PC-3 (cell line): Measurements from ENCODE around the gene CERS6. TPM values are rescaled to one million over a fixed set of nuclear protein-coding genes. Genes with fewer than 3 reads are reported as not detected.

Experiments
- ATAC-seq: fragments of 200-7000 bp; cut with Tn5 transposase; 2 replicates; pipeline ENCODE4 v1.9.1; 2020; ENCODE audit warnings: mild to moderate bottlenecking, moderate library complexity
- BruUV-seq: library from RNA; stranded (reverse); fragments of 400-500 nt; replicated peaks from 2 replicates; lab custom pipeline; 2021; lab: Mats Ljungman, UMichigan
- CTCF ChIA-PET: fragments of 300-600 bp; sonication (Branson Sonifier 250); formaldehyde crosslinking; loops from one replicate; lab custom pipeline; 2022; ENCODE audit warnings: antibody characterized with exemption; lab: Charles Lee
- POLR2A ChIA-PET: fragments of 300-600 bp; sonication (Branson Sonifier 250); formaldehyde crosslinking; loops from one replicate; lab custom pipeline; 2022; ENCODE audit warnings: antibody characterized with exemption; ENCODE audit not compliant: unreplicated experiment; lab: Charles Lee
- DNase-seq: peaks from one replicate; pipeline ENCODE4 v3.0.0-alpha.2; 2015
- H2AFZ ChIP-seq: fragments of 300-600 bp; sonication (generic); 2 replicates; pipeline ENCODE4 v1.6.0; 2016; ENCODE audit warnings: antibody characterized with exemption, low read length
- H3F3A ChIP-seq: fragments of 300-600 bp; sonication (generic); one replicate; pipeline ENCODE4 v1.6.0; 2017; ENCODE audit warnings: antibody characterized with exemption, low read length, control low read depth, mild to moderate bottlenecking; ENCODE audit not compliant: unreplicated experiment
- H3K27ac ChIP-seq: fragments of 300-600 bp; sonication (generic); 2 replicates; pipeline ENCODE4 v1.5.1; 2016; ENCODE audit warnings: mild to moderate bottlenecking, low read length
- H3K27me3 ChIP-seq: fragments of 300-600 bp; sonication (generic); 2 replicates; pipeline ENCODE4 v1.6.1; 2016; ENCODE audit warnings: low read length, mixed read lengths
- H3K36me3 ChIP-seq: fragments of 300-600 bp; sonication (generic); 2 replicates; pipeline ENCODE4 v1.6.1; 2016; ENCODE audit warnings: low read depth, mixed run types, low read length, mixed read lengths
- H3K4me1 ChIP-seq: fragments of 300-600 bp; sonication (generic); 2 replicates; pipeline ENCODE4 v1.5.1; 2016; ENCODE audit warnings: low read length; ENCODE audit not compliant: insufficient read depth
- H3K4me2 ChIP-seq: fragments of 300-600 bp; sonication (generic); 2 replicates; pipeline ENCODE4 v1.6.0; 2016; ENCODE audit warnings: low read length
- H3K4me3 ChIP-seq: fragments of 300-600 bp; sonication (generic); 2 replicates; pipeline ENCODE4 v1.5.1; 2016; ENCODE audit warnings: mild to moderate bottlenecking, low read length, mixed read lengths
- H3K79me2 ChIP-seq: fragments of 300-600 bp; sonication (generic); 2 replicates; pipeline ENCODE4 v1.6.1; 2017; ENCODE audit warnings: low read length, mixed read lengths
- H3K9ac ChIP-seq: fragments of 300-600 bp; sonication (generic); 2 replicates; pipeline ENCODE4 v1.6.0; 2016; ENCODE audit warnings: mild to moderate bottlenecking, low read length
- H3K9me2 ChIP-seq: fragments of 300-600 bp; sonication (generic); replicated peaks from 2 replicates; pipeline ENCODE4 v1.6.1; 2016; ENCODE audit warnings: mixed run types, low read length, mixed read lengths
- H3K9me3 ChIP-seq: fragments of 300-600 bp; sonication (generic); 2 replicates; pipeline ENCODE4 v1.6.1; 2016; ENCODE audit warnings: low read length, mixed read lengths
- H4K20me1 ChIP-seq: fragments of 300-600 bp; sonication (generic); 2 replicates; pipeline ENCODE4 v1.6.1; 2016; ENCODE audit warnings: low read length, mixed read lengths
- EZH2 ChIP-seq: fragments of 300-600 bp; sonication (generic); IDR thresholded peaks from one replicate; pipeline ENCODE4 v1.6.1; 2017; ENCODE audit warnings: antibody characterized with exemption, mild to moderate bottlenecking, low read length; ENCODE audit not compliant: unreplicated experiment
- EZH2phosphoT487 ChIP-seq: fragments of 300-600 bp; sonication (generic); IDR thresholded peaks from 2 replicates; pipeline ENCODE4 v1.6.1; 2018; ENCODE audit warnings: mild to moderate bottlenecking, antibody characterized with exemption, low read length, borderline replicate concordance
- intact Hi-C: fragments of 100-400 bp; cut with micrococcal nuclease; formaldehyde crosslinking; loops from 2 replicates; pipeline ENCODE4 v1.9.0; 2023
- total RNA-seq: library from RNA; depleted of rRNA; stranded (reverse); fragments of >200 nt; gene quantifications from 2 replicates; pipeline ENCODE4 v1.2.3, GENCODE V29; 2014
- TF ChIP-seq, protein P1 (sequence below): fragments of 300-600 bp; sonication (generic); conservative IDR thresholded peaks from 2 replicates; pipeline ENCODE4 v1.5.1; 2017; ENCODE audit warnings: antibody characterized with exemption, low read depth, mild to moderate bottlenecking, low read length

The CERS6 gene
- total RNA-seq, 1 experiment from 2014 or later = 24.2 TPM

DNA sequence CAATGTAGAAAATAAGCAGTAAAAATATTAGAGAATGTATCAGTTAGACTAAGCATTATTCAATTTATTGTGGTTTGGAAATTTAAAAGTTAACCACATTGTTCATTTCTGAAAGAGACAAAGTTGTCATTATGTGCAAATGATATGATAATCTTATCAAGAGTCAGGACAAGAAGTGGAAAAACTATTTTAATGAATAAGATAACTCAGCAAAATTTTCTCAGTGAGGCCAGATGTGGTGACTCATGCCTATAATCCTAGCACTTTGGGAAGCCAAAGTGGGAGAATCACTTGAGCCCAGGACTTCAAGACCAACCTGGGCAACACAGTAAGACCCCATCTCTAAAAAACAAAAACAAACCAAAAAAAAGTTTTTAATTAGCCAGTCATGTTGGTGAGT lies 39.5 kb upstream of the CERS6 start:
- POLR2A ChIA-PET = no interaction called here
- intact Hi-C loops = no loop called here
- DNase-seq = no peak
- no peak overlapping the region for H3K9ac ChIP-seq
- H3K4me1 ChIP-seq = no peaks in the 10 kb centered on the region
- no peaks in the 10 kb centered on the region for H3F3A ChIP-seq
- no peaks in the 10 kb centered on the region for H4K20me1 ChIP-seq
- H3K9me2 ChIP-seq = no peaks in the 10 kb centered on the region
- no peaks in the 10 kb centered on the region for H3K79me2 ChIP-seq
- CTCF ChIA-PET = no interaction called here
- no peaks in the 10 kb centered on the region for H3K27me3 ChIP-seq
- no peak overlapping the region for H3K27ac ChIP-seq
- H3K4me2 ChIP-seq = no peak overlapping the region
- H3K36me3 ChIP-seq = no peaks in the 10 kb centered on the region
- TF ChIP-seq EZH2phosphoT487 (no peak), EZH2 (no peak)
- TF ChIP-seq, protein P1, sequence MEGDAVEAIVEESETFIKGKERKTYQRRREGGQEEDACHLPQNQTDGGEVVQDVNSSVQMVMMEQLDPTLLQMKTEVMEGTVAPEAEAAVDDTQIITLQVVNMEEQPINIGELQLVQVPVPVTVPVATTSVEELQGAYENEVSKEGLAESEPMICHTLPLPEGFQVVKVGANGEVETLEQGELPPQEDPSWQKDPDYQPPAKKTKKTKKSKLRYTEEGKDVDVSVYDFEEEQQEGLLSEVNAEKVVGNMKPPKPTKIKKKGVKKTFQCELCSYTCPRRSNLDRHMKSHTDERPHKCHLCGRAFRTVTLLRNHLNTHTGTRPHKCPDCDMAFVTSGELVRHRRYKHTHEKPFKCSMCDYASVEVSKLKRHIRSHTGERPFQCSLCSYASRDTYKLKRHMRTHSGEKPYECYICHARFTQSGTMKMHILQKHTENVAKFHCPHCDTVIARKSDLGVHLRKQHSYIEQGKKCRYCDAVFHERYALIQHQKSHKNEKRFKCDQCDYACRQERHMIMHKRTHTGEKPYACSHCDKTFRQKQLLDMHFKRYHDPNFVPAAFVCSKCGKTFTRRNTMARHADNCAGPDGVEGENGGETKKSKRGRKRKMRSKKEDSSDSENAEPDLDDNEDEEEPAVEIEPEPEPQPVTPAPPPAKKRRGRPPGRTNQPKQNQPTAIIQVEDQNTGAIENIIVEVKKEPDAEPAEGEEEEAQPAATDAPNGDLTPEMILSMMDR = no peak
- H3K4me3 ChIP-seq = no peak overlapping the region
- H3K9me3 ChIP-seq = no peaks in the 10 kb centered on the region
- no peak for ATAC-seq
- no TSS peak for BruUV-seq
- no peak overlapping the region for H2AFZ ChIP-seq

DNA sequence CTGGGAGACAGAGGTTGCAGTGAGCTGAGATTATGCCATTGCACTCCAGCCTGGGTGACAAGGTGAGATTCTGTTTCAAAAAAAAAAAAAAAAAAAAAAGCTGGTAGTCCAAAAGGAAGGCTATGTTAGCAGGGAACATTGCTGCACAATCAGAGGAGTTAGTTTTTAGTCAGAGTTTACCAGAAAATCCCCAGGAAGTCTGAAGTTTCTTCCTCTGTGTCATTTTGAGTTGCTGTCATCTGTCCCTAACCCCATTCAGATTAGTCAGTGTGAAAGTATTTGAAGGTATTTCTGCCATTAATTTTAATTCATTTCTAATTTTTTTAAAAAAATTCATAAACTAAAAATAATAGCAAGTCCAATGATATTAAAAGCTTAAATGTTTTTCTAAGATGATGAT lies 33.5 kb upstream of the CERS6 start:
- Histone ChIP-seq H3K36me3 (no peaks in the 10 kb centered on the region), H3K9me3 (no peaks in the 10 kb centered on the region), H2AFZ (no peak overlapping the region), H3K9ac (no peak overlapping the region), H3F3A (no peaks in the 10 kb centered on the region), H3K4me3 (no peak overlapping the region), H3K27me3 (no peaks in the 10 kb centered on the region), H4K20me1 (no peaks in the 10 kb centered on the region), H3K79me2 (no peaks in the 10 kb centered on the region), H3K27ac (no peak overlapping the region), H3K4me2 (no peak overlapping the region), H3K9me2 (no peaks in the 10 kb centered on the region), H3K4me1 (no peaks in the 10 kb centered on the region)
- CTCF ChIA-PET = interaction anchor here (0.7 kb wide), 1 partner anchor 9 kb away, joined by 3 read pairs; no protein-coding TSS in a partner anchor
- TF ChIP-seq EZH2 (no peak), EZH2phosphoT487 (no peak)
- TF ChIP-seq, protein P1 = no peak
- intact Hi-C loops = no loop called here
- ATAC-seq = no peak
- no TSS peak for BruUV-seq
- DNase-seq = no peak
- POLR2A ChIA-PET = no interaction called here

DNA sequence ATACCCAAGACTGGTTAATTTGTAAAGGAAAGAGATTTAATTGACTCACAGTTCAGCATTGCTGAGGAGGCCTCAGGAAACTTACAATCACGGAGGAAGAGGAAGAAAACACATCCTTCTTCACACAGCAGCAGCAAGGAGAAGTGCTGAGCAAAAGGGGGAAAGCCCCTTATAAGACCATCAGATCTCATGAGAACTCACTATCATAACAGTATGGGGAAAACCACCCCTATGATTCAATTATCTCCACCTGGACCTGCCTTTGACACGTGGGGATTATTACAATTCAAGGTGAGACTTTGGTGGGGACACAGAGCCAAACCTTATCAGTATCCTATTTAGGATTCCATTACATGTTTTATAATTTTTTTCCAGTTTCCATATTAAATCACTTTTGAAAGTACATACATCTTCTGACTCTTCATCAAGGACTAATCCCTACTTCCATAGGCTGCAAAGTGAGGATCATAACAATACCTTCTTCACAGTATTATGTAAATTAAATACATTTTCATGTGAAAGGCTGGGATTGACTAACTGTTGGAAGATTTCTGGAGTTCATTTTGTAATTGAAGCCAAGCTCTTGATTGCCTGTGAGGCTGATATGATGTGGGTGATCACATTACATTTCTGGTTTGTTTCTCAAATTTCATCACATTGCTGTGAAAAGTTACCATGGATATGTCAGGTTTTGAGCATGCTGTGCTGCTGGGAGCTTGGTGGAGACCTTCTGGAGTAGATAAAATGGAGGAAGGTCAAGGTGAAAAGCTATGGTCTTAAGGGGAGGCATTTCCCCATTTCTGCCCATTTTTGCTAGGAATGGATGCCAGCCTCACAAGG lies 31.7 kb upstream of the CERS6 start:
- Histone ChIP-seq H3F3A (no peaks in the 10 kb centered on the region), H4K20me1 (no peaks in the 10 kb centered on the region), H3K4me3 (no peak overlapping the region), H3K27me3 (no peaks in the 10 kb centered on the region), H3K9ac (no peak overlapping the region), H3K27ac (no peak overlapping the region), H3K36me3 (no peaks in the 10 kb centered on the region), H3K4me2 (no peak overlapping the region), H3K9me3 (no peaks in the 10 kb centered on the region), H3K4me1 (no peaks in the 10 kb centered on the region), H3K79me2 (no peaks in the 10 kb centered on the region), H3K9me2 (no peaks in the 10 kb centered on the region; the same call in 1 of the 2 replicates), H2AFZ (no peak overlapping the region)
- TF ChIP-seq EZH2 = no peak
- TF ChIP-seq, protein P1 = no peak
- no peak for TF ChIP-seq EZH2phosphoT487
- ChIA-PET CTCF (no interaction called here), POLR2A (no interaction called here)
- ATAC-seq (no peak), DNase-seq (no peak)
- intact Hi-C loops = no loop called here
- no TSS peak for BruUV-seq
